WTC11 (cell line): ENCODE results near the gene UBA1. TPM values are rescaled to one million over a fixed set of nuclear protein-coding genes. Genes with fewer than 3 reads are reported as not detected.

ENCODE experiments used
- ATAC-seq: fragments of 200-7000 bp; cut with Tn5 transposase; 2 replicates; pipeline ENCODE4 v1.10.0; 2021; ENCODE audit warnings: mild to moderate bottlenecking, moderate library complexity
- CTCF ChIA-PET: fragments of 300-600 bp; sonication (Branson Sonifier 250); formaldehyde crosslinking; loops from one replicate; lab custom pipeline; 2021; ENCODE audit warnings: antibody characterized with exemption; lab: Charles Lee
- POLR2A ChIA-PET: fragments of 350-600 bp; sonication (Branson Sonifier 250); formaldehyde crosslinking; loops from one replicate; lab custom pipeline; 2021; ENCODE audit warnings: antibody characterized with exemption; lab: Charles Lee
- DNase-seq: peaks from one replicate; pipeline ENCODE4 v3.0.0; 2021; ENCODE audit warnings: low spot score
- H3K27ac Mint-ChIP-seq: 2 replicates; pipeline ENCODE4 v1.8.0; 2021; ENCODE audit warnings: mixed read lengths
- H3K27me3 Mint-ChIP-seq: 2 replicates; pipeline ENCODE4 v1.8.0; 2021; ENCODE audit warnings: low read depth, mild to moderate bottlenecking, moderate library complexity, mixed read lengths
- H3K36me3 Mint-ChIP-seq: 2 replicates; pipeline ENCODE4 v1.8.0; 2021; ENCODE audit warnings: mixed read lengths
- H3K4me1 Mint-ChIP-seq: 2 replicates; pipeline ENCODE4 v1.8.0; 2022; ENCODE audit warnings: mixed read lengths
- H3K4me3 Mint-ChIP-seq: 2 replicates; pipeline ENCODE4 v1.8.0; 2021; ENCODE audit warnings: mild to moderate bottlenecking, moderate library complexity, mixed read lengths
- H3K9me3 Mint-ChIP-seq: 2 replicates; pipeline ENCODE4 v1.8.0; 2021; ENCODE audit warnings: mixed read lengths
- CDX4 ChIP-seq: fragments of 250-450 bp; sonication (Bioruptor Pico); IDR thresholded peaks from 2 replicates; pipeline ENCODE4 v1.9.0; 2021; ENCODE audit warnings: moderate library complexity, mild to moderate bottlenecking, inconsistent platforms, borderline replicate concordance
- CREM ChIP-seq: sonication (generic); formaldehyde crosslinking; IDR thresholded peaks from 2 replicates; pipeline ENCODE4 v1.8.1; 2022; ENCODE audit warnings: mild to moderate bottlenecking, missing genetic modification reagents, moderate library complexity
- E2F5 ChIP-seq: sonication (generic); formaldehyde crosslinking; IDR thresholded peaks from 2 replicates; pipeline ENCODE4 v1.8.1; 2022; ENCODE audit warnings: mild to moderate bottlenecking, moderate library complexity, missing genetic modification reagents
- ERG ChIP-seq: fragments of 250-450 bp; sonication (Bioruptor Pico); IDR thresholded peaks from 2 replicates; pipeline ENCODE4 v1.8.0; 2021; ENCODE audit warnings: mild to moderate bottlenecking
- FOXJ3 ChIP-seq: sonication (generic); formaldehyde crosslinking; IDR thresholded peaks from 2 replicates; pipeline ENCODE4 v1.9.0; 2021; ENCODE audit warnings: missing genetic modification reagents, mild to moderate bottlenecking, borderline replicate concordance
- FOXP4 ChIP-seq: sonication (generic); formaldehyde crosslinking; IDR thresholded peaks from 2 replicates; pipeline ENCODE4 v1.8.0; 2022; ENCODE audit warnings: mild to moderate bottlenecking, missing genetic modification reagents
- HMGA2 ChIP-seq: fragments of 250-450 bp; sonication (Bioruptor Pico); IDR thresholded peaks from 2 replicates; pipeline ENCODE4 v1.4.0; 2021; ENCODE audit warnings: mild to moderate bottlenecking, moderate library complexity
- IRF2 ChIP-seq: sonication (generic); formaldehyde crosslinking; IDR thresholded peaks from 2 replicates; pipeline ENCODE4 v1.8.0; 2022; ENCODE audit warnings: low read depth, missing genetic modification reagents, borderline replicate concordance
- NR1H2 ChIP-seq: sonication (generic); formaldehyde crosslinking; IDR thresholded peaks from 2 replicates; pipeline ENCODE4 v1.9.0; 2021; ENCODE audit warnings: mild to moderate bottlenecking, moderate library complexity, missing genetic modification reagents
- NR2C2 ChIP-seq: sonication (generic); formaldehyde crosslinking; IDR thresholded peaks from 2 replicates; pipeline ENCODE4 v1.8.0; 2022; ENCODE audit warnings: mild to moderate bottlenecking, missing genetic modification reagents
- SOX15 ChIP-seq: fragments of 250-450 bp; sonication (Bioruptor Pico); IDR thresholded peaks from 2 replicates; pipeline ENCODE4 v1.9.0; 2021; ENCODE audit warnings: mild to moderate bottlenecking
- SP1 ChIP-seq: sonication (generic); formaldehyde crosslinking; conservative IDR thresholded peaks from 2 replicates; pipeline ENCODE4 v1.8.1; 2022; ENCODE audit warnings: missing genetic modification reagents
- USF2 ChIP-seq: sonication (generic); formaldehyde crosslinking; IDR thresholded peaks from 2 replicates; pipeline ENCODE4 v1.8.1; 2023; ENCODE audit warnings: mild to moderate bottlenecking, missing genetic modification reagents, moderate library complexity
- ZMAT4 ChIP-seq: fragments of 250-450 bp; sonication (Bioruptor Pico); IDR thresholded peaks from 2 replicates; pipeline ENCODE4 v1.9.0; 2021; ENCODE audit warnings: mild to moderate bottlenecking
- ZNF396 ChIP-seq: fragments of 250-450 bp; sonication (Bioruptor Pico); IDR thresholded peaks from 2 replicates; pipeline ENCODE4 v1.8.0; 2021; ENCODE audit warnings: mild to moderate bottlenecking, moderate library complexity, borderline replicate concordance
- ZNF425 ChIP-seq: fragments of 250-450 bp; sonication (Bioruptor Pico); conservative IDR thresholded peaks from 2 replicates; pipeline ENCODE4 v1.9.0; 2021; ENCODE audit warnings: mild to moderate bottlenecking
- ZNF532 ChIP-seq: fragments of 250-450 bp; sonication (Bioruptor Pico); IDR thresholded peaks from 2 replicates; pipeline ENCODE4 v1.9.0; 2021; ENCODE audit warnings: mild to moderate bottlenecking, borderline replicate concordance
- total RNA-seq: library from RNA; stranded (reverse); gene quantifications from 3 replicates; pipeline ENCODE4 v1.2.3, GENCODE V29; 2021
- TF ChIP-seq, protein P1 (sequence below): sonication (generic); formaldehyde crosslinking; IDR thresholded peaks from 2 replicates; pipeline ENCODE4 v1.8.0; 2023; ENCODE audit warnings: missing genetic modification reagents
- TF ChIP-seq, protein P2 (sequence below): sonication (generic); formaldehyde crosslinking; IDR thresholded peaks from 2 replicates; pipeline ENCODE4 v1.8.1; 2023; ENCODE audit warnings: mild to moderate bottlenecking, missing genetic modification reagents, moderate library complexity
- TF ChIP-seq, protein P3 (sequence below): sonication (generic); formaldehyde crosslinking; IDR thresholded peaks from 2 replicates; pipeline ENCODE4 v1.8.1; 2022; ENCODE audit warnings: low read depth, missing genetic modification reagents, borderline replicate concordance

Gene UBA1
- total RNA-seq, 1 experiment from 2014 or later, result 379 TPM

GRCh38 chrX:47243351-47243750 lies 49.7 kb downstream of the UBA1 start (continued):
- TF ChIP-seq, protein P1, sequence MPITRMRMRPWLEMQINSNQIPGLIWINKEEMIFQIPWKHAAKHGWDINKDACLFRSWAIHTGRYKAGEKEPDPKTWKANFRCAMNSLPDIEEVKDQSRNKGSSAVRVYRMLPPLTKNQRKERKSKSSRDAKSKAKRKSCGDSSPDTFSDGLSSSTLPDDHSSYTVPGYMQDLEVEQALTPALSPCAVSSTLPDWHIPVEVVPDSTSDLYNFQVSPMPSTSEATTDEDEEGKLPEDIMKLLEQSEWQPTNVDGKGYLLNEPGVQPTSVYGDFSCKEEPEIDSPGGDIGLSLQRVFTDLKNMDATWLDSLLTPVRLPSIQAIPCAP, result no peak
- no peak for TF ChIP-seq CREM (CRISPR knock-in tag)
- TF ChIP-seq NR2C2 (CRISPR knock-in tag), result no peak
- no peak for TF ChIP-seq ZNF532
- TF ChIP-seq, protein P2, sequence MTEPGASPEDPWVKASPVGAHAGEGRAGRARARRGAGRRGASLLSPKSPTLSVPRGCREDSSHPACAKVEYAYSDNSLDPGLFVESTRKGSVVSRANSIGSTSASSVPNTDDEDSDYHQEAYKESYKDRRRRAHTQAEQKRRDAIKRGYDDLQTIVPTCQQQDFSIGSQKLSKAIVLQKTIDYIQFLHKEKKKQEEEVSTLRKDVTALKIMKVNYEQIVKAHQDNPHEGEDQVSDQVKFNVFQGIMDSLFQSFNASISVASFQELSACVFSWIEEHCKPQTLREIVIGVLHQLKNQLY (CRISPR knock-in tag), result no peak
- TF ChIP-seq ZNF396 (CRISPR knock-in tag), result no peak

DNA sequence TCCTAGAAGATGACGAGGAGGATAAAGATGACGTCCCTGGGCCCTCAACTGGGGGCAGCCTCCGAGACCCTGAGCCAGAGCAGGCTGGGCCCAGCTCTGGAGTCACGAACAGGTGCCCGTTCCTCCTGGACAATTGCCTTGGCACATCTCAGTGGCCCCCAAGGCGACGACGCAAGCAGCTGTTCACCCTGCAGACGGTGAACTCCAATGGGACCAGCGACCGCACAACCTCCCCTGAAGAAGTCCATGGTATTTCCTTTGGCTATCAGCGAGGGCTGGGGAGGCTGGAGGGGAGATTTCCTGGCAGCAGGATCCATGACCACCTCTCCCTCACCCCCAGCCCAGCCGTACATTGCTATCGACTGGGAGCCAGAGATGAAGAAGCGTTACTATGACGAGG lies 51.0 kb downstream of the UBA1 start:
- TF ChIP-seq, protein P3, sequence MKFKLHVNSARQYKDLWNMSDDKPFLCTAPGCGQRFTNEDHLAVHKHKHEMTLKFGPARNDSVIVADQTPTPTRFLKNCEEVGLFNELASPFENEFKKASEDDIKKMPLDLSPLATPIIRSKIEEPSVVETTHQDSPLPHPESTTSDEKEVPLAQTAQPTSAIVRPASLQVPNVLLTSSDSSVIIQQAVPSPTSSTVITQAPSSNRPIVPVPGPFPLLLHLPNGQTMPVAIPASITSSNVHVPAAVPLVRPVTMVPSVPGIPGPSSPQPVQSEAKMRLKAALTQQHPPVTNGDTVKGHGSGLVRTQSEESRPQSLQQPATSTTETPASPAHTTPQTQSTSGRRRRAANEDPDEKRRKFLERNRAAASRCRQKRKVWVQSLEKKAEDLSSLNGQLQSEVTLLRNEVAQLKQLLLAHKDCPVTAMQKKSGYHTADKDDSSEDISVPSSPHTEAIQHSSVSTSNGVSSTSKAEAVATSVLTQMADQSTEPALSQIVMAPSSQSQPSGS, result no peak
- TF ChIP-seq ZMAT4 (no peak), E2F5 (CRISPR knock-in tag) (no peak), SOX15 (CRISPR knock-in tag) (no peak), CDX4 (CRISPR knock-in tag) (no peak), ZNF425 (CRISPR knock-in tag) (no peak), NR1H2 (CRISPR knock-in tag) (no peak), ERG (CRISPR knock-in tag) (no peak), SP1 (no peak), IRF2 (CRISPR knock-in tag) (no peak), FOXP4 (CRISPR knock-in tag) (no peak), USF2 (CRISPR knock-in tag) (no peak), FOXJ3 (CRISPR knock-in tag) (no peak), HMGA2 (CRISPR knock-in tag) (no peak)
- Mint-ChIP-seq H3K27ac (no peak overlapping the region), H3K27me3 (no peaks in the 10 kb centered on the region), H3K4me1 (no peaks in the 10 kb centered on the region), H3K36me3 (peaks cover 54% of the 10 kb centered on the region), H3K4me3 (no peak overlapping the region), H3K9me3 (no peaks in the 10 kb centered on the region)
- ChIA-PET CTCF (no interaction called here), POLR2A (interaction anchor here (0.6 to 1.3 kb wide), 2 partner anchors 11 to 115 kb away, joined by 3 to 5 read pairs; no protein-coding TSS in a partner anchor)
- DNase-seq (no peak), ATAC-seq (no peak)
